ENCODE data around the gene CDH4. TPM values are rescaled to one million over a fixed set of nuclear protein-coding genes. Genes with fewer than 3 reads are reported as not detected.

The CDH4 gene
- total RNA-seq, 1 experiment from 2014 or later, result not detected

- no peaks in the 10 kb centered on the region for H3K36me3 Mint-ChIP-seq (ENCODE audit: insufficient read depth, unreplicated experiment)
- H3K4me1 ChIP-seq, result no peaks in the 10 kb centered on the region
- no peaks in the 10 kb centered on the region; the same call in 1 of the 2 replicates for H3K27me3 ChIP-seq (replicated peaks; ENCODE audit: control insufficient read depth, insufficient read depth, low read length)
- H3K4me3 Mint-ChIP-seq (ENCODE audit: unreplicated experiment), result no peak overlapping the region
- no peak for TF ChIP-seq CTCF (IDR thresholded peaks at IDR 0.05; ENCODE audit: insufficient read depth in 1 of 2, low read depth in 1 of 2, low read length in 1 of 2, severe bottlenecking in 1 of 2, unreplicated experiment in 1 of 2)
- no TSS peak for BruUV-seq (replicated peaks)
- no peak overlapping the region for H3K4me3 ChIP-seq (ENCODE audit: low read depth, low read length)
- no peaks in the 10 kb centered on the region for H3K4me1 Mint-ChIP-seq (ENCODE audit: low read depth, unreplicated experiment)
- ChIA-PET CTCF (no interaction called here), POLR2A (no interaction called here)
- no peaks in the 10 kb centered on the region for H3K9me3 Mint-ChIP-seq (ENCODE audit: unreplicated experiment)
- intact Hi-C loops (cut with micrococcal nuclease; ENCODE audit: unreplicated experiment), result no loop called here
- no peaks in the 10 kb centered on the region for H3K36me3 ChIP-seq (ENCODE audit: control insufficient read depth, insufficient read depth, low read length)
- H3K27me3 Mint-ChIP-seq (ENCODE audit: insufficient read depth, unreplicated experiment), result peaks cover 21% of the 10 kb centered on the region
- no peak overlapping the region for H3K27ac Mint-ChIP-seq (ENCODE audit: unreplicated experiment)
- no peak for DNase-seq
- H3K9me3 ChIP-seq, result peaks cover 5% of the 10 kb centered on the region; the same call in 1 of the 2 replicates
Observed at GRCh38 chr20:61582196-61582923, 330.3 kb downstream of the CDH4 start.

- no TSS peak for BruUV-seq (replicated peaks)
- peaks cover 21% of the 10 kb centered on the region for H3K27me3 Mint-ChIP-seq (ENCODE audit: insufficient read depth, unreplicated experiment)
- Histone ChIP-seq H3K27me3 (replicated peaks; ENCODE audit: control insufficient read depth, insufficient read depth, low read length) (no peaks in the 10 kb centered on the region; the same call in 1 of the 2 replicates), H3K4me3 (ENCODE audit: low read depth, low read length) (no peak overlapping the region), H3K9me3 (peaks cover 10% of the 10 kb centered on the region; the same call in 1 of the 2 replicates), H3K36me3 (ENCODE audit: control insufficient read depth, insufficient read depth, low read length) (no peaks in the 10 kb centered on the region), H3K4me1 (no peaks in the 10 kb centered on the region)
- intact Hi-C loops (cut with micrococcal nuclease; ENCODE audit: unreplicated experiment), result no loop called here
- ChIA-PET CTCF (no interaction called here), POLR2A (no interaction called here)
- no peak overlapping the region for H3K4me3 Mint-ChIP-seq (ENCODE audit: unreplicated experiment)
- H3K9me3 Mint-ChIP-seq (ENCODE audit: unreplicated experiment), result no peaks in the 10 kb centered on the region
- no peaks in the 10 kb centered on the region for H3K36me3 Mint-ChIP-seq (ENCODE audit: insufficient read depth, unreplicated experiment)
- DNase-seq, result no peak
- no peak overlapping the region for H3K27ac Mint-ChIP-seq (ENCODE audit: unreplicated experiment)
- TF ChIP-seq CTCF (IDR thresholded peaks at IDR 0.05; ENCODE audit: insufficient read depth in 1 of 2, low read depth in 1 of 2, low read length in 1 of 2, severe bottlenecking in 1 of 2, unreplicated experiment in 1 of 2), result no peak
- no peaks in the 10 kb centered on the region for H3K4me1 Mint-ChIP-seq (ENCODE audit: low read depth, unreplicated experiment)
Observed at GRCh38 chr20:61583356-61583755, 331.3 kb downstream of the CDH4 start.

GRCh38 chr20:61584851-61585250 is 332.8 kb downstream of the CDH4 start:
- Mint-ChIP-seq H3K4me3 (ENCODE audit: unreplicated experiment) (no peak overlapping the region), H3K9me3 (ENCODE audit: unreplicated experiment) (no peaks in the 10 kb centered on the region), H3K4me1 (ENCODE audit: low read depth, unreplicated experiment) (no peaks in the 10 kb centered on the region), H3K36me3 (ENCODE audit: insufficient read depth, unreplicated experiment) (no peaks in the 10 kb centered on the region), H3K27me3 (ENCODE audit: insufficient read depth, unreplicated experiment) (peaks cover 21% of the 10 kb centered on the region), H3K27ac (ENCODE audit: unreplicated experiment) (no peak overlapping the region)
- no peaks in the 10 kb centered on the region; the same call in 1 of the 2 replicates for H3K27me3 ChIP-seq (replicated peaks; ENCODE audit: control insufficient read depth, insufficient read depth, low read length)
- TF ChIP-seq CTCF (IDR thresholded peaks at IDR 0.05; ENCODE audit: insufficient read depth in 1 of 2, low read depth in 1 of 2, low read length in 1 of 2, severe bottlenecking in 1 of 2, unreplicated experiment in 1 of 2), result no peak
- H3K36me3 ChIP-seq (ENCODE audit: control insufficient read depth, insufficient read depth, low read length), result no peaks in the 10 kb centered on the region
- POLR2A ChIA-PET, result no interaction called here
- no peaks in the 10 kb centered on the region for H3K4me1 ChIP-seq
- DNase-seq, result no peak
- peaks cover 10% of the 10 kb centered on the region; the same call in 1 of the 2 replicates for H3K9me3 ChIP-seq
- intact Hi-C loops (cut with micrococcal nuclease; ENCODE audit: unreplicated experiment), result loop anchor here (1.0 kb wide), 1 partner anchor 45 kb away; no protein-coding TSS in a partner anchor
- CTCF ChIA-PET, result no interaction called here
- BruUV-seq (replicated peaks), result no TSS peak
- H3K4me3 ChIP-seq (ENCODE audit: low read depth, low read length), result no peak overlapping the region
